PFSK-1 (cell line): ENCODE data around the gene NOC4L.
A peak's percentile ranks its signal among the peaks of the same experiment; 100 is the strongest.

Source experiments
- FOXP2 ChIP-seq: optimal IDR thresholded peaks from 2 replicates; pipeline ENCODE3; 2011; ENCODE audit warnings: borderline replicate concordance, control low read depth, inconsistent platforms; ENCODE audit not compliant: insufficient read depth; ENCODE audit errors: extremely low read length, extremely low read depth
- POLR2AphosphoS5 ChIP-seq: IDR thresholded peaks from 2 replicates; pipeline ENCODE4 v1.6.1; 2012; ENCODE audit warnings: low read depth, mild to moderate bottlenecking, control low read depth, low read length, moderate library complexity
- SIN3A ChIP-seq: IDR thresholded peaks from 2 replicates; pipeline ENCODE4 v1.6.1; 2012; ENCODE audit warnings: mild to moderate bottlenecking, low read length, moderate library complexity, borderline replicate concordance; ENCODE audit not compliant: insufficient read depth
- TAF1 ChIP-seq: IDR thresholded peaks from 2 replicates; pipeline ENCODE4 v1.6.1; 2012; ENCODE audit warnings: low read length, control low read depth, borderline replicate concordance; ENCODE audit not compliant: insufficient read depth
- TF ChIP-seq, protein P1 (sequence below), 2 experiments: IDR thresholded peaks; 2 replicates each; pipeline versions ENCODE4 v1.6.1 to v1.8.0; 2011 to 2012; ENCODE audit warnings: low read depth in 2 of 2, low read length in 2 of 2, control low read depth in 1 of 2, inconsistent platforms in 1 of 2, mild to moderate bottlenecking in 1 of 2, moderate library complexity in 1 of 2; ENCODE audit not compliant: insufficient read depth in 1 of 2

The NOC4L gene

GRCh38 chr12:132179431-132180362 lies 35.4 kb downstream of the NOC4L start:
- TF ChIP-seq, protein P1, sequence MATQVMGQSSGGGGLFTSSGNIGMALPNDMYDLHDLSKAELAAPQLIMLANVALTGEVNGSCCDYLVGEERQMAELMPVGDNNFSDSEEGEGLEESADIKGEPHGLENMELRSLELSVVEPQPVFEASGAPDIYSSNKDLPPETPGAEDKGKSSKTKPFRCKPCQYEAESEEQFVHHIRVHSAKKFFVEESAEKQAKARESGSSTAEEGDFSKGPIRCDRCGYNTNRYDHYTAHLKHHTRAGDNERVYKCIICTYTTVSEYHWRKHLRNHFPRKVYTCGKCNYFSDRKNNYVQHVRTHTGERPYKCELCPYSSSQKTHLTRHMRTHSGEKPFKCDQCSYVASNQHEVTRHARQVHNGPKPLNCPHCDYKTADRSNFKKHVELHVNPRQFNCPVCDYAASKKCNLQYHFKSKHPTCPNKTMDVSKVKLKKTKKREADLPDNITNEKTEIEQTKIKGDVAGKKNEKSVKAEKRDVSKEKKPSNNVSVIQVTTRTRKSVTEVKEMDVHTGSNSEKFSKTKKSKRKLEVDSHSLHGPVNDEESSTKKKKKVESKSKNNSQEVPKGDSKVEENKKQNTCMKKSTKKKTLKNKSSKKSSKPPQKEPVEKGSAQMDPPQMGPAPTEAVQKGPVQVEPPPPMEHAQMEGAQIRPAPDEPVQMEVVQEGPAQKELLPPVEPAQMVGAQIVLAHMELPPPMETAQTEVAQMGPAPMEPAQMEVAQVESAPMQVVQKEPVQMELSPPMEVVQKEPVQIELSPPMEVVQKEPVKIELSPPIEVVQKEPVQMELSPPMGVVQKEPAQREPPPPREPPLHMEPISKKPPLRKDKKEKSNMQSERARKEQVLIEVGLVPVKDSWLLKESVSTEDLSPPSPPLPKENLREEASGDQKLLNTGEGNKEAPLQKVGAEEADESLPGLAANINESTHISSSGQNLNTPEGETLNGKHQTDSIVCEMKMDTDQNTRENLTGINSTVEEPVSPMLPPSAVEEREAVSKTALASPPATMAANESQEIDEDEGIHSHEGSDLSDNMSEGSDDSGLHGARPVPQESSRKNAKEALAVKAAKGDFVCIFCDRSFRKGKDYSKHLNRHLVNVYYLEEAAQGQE (IDR thresholded peaks at IDR 0.05; ENCODE audit: insufficient read depth in 1 of 2, low read depth in 2 of 2, low read length in 2 of 2) = peak; percentile 60 to 82
- no peak for TF ChIP-seq POLR2AphosphoS5

DNA sequence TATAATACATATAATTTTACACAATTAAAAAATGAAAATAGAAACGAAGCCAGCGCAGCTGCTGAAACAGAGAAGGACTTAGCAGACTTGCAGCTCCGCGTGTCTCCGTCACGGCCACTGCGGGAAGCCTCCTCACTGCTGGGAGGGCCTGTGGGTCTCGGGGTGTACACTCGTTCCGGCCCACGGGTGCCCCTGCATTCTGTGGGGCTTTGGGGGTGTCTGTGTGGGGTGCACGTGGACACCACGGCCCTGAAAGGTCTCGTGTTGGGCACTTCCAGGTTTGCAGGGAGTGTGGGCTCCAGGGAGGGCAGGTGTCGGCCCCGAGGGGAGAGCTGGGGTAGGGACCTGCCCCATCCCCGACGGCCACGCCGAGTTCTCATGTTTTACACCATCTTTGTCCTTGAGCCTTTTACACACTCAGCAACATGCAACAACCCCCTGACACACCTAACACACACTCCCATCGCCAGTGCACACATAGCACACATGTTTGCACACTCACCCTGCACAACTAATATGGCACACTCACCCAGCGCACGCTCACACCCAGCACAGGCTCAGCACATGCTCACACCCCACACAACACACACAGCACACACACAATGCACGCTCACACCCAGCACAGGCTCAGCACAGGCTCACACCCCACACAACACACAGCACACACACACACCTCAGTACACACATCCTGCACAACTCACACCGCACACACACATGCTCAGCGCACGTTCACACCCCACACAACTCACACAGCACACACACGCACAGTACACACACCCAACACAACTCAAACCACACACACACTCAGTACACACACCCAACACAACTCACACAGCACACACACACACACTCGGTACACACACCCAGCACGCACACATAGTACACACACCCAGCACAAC lies 36.6 kb downstream of the NOC4L start:
- TF ChIP-seq POLR2AphosphoS5 (no peak), SIN3A (no peak)

GRCh38 chr12:132181570-132182200 lies 37.4 kb downstream of the NOC4L start:
- no peak for TF ChIP-seq FOXP2
- TF ChIP-seq POLR2AphosphoS5 = no peak
- TF ChIP-seq TAF1 = no peak
- TF ChIP-seq, protein P1 (IDR thresholded peaks at IDR 0.05; ENCODE audit: insufficient read depth in 1 of 2, low read depth in 2 of 2, low read length in 2 of 2) = no peak
- TF ChIP-seq SIN3A = no peak

DNA sequence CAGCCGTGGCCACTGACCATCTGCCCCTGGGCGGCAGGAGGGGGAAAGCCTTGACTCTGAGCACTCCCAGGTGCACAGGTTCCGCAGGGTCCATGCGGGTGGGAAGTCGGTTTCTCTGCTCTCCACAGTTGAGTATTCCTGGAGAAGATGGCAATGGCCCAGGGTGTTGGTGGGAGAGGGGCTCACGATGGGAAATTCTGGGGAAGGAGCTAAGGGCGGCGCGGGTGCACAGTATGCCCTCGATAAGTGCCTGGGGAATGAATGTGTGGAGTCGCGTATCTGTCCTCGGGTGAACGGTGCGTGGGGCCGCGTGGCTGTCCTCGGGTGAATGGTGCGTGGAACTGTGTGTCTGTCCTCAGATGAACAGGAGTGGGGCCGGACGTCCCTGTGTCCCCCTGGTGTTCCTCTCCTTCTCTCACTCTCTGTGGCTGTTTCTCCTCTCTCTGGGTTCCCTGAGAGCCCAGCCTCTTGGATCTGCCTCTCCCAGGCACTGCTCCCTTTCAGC lies 38.0 kb downstream of the NOC4L start:
- TF ChIP-seq TAF1 (no peak), FOXP2 (no peak), SIN3A (no peak), POLR2AphosphoS5 (no peak)
- TF ChIP-seq, protein P1 (IDR thresholded peaks at IDR 0.05; ENCODE audit: insufficient read depth in 1 of 2, low read depth in 2 of 2, low read length in 2 of 2) = no peak

DNA sequence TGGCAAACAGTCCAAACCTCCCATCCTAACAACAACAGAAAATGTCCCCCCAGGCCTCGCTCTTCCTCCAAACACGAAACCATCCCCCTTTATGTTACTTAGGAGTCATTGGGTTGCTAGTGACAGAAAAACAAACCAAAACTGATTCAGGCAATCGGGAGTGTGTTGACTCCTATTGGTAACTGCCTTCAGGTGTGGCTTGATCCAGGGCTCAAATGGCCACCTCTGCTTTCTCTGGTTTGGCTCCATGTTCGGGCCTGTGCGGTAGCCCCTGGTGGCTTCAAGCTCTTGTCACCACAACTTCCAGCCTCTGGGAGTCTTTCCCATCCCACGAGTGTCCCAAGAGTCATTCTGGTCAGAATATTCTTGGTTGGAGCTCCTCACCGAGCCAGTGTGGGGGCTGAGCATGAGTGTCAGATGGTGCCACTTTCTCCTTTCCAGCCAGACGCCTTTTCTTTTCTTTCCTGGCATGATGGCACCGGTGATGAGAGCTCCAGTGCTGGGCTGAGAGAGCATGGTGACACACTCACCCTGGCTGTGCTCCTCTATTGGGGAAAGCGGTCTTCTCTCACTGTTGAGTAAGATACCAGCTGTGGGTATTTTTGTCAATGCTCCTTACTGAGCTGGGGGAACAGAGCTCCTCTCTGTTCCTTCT lies 38.6 kb downstream of the NOC4L start:
- TF ChIP-seq, protein P1 (IDR thresholded peaks at IDR 0.05; ENCODE audit: insufficient read depth in 1 of 2, low read depth in 2 of 2, low read length in 2 of 2) = no peak
- TF ChIP-seq TAF1 = no peak
- no peak for TF ChIP-seq POLR2AphosphoS5
- TF ChIP-seq SIN3A = no peak
- TF ChIP-seq FOXP2 = no peak
